GM12874 (cell line): ENCODE measurements around the gene KCNQ1.

Source experiments
- TF ChIP-seq, protein P1 (sequence below): IDR thresholded peaks from 2 replicates; pipeline ENCODE4 v1.5.1; 2011; ENCODE audit warnings: low read depth, mild to moderate bottlenecking, control low read depth, low read length, moderate library complexity; ENCODE audit not compliant: insufficient read depth

Gene KCNQ1

DNA sequence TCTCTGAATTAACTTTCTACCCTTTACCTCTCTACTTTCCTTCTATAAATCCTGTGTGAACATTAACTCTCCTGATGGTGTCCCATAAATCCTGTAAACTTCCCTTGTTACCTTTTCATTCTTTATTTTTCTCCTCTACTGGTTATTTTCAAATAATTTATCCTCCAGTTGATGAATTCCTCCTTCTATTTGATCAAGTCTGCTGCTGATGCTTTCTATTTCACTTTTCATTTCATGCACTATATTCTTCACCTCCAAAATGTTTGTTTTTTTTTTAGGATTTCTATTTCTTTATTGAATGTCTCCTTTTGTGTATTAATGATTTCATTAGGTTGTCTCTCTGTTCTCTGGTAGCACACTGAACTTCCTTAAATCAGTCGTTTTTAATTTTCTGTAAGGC is 186.4 kb downstream of the KCNQ1 start:
- TF ChIP-seq, protein P1, sequence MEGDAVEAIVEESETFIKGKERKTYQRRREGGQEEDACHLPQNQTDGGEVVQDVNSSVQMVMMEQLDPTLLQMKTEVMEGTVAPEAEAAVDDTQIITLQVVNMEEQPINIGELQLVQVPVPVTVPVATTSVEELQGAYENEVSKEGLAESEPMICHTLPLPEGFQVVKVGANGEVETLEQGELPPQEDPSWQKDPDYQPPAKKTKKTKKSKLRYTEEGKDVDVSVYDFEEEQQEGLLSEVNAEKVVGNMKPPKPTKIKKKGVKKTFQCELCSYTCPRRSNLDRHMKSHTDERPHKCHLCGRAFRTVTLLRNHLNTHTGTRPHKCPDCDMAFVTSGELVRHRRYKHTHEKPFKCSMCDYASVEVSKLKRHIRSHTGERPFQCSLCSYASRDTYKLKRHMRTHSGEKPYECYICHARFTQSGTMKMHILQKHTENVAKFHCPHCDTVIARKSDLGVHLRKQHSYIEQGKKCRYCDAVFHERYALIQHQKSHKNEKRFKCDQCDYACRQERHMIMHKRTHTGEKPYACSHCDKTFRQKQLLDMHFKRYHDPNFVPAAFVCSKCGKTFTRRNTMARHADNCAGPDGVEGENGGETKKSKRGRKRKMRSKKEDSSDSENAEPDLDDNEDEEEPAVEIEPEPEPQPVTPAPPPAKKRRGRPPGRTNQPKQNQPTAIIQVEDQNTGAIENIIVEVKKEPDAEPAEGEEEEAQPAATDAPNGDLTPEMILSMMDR = no peak

GRCh38 chr11:2641623-2642022 is 196.8 kb downstream of the KCNQ1 start:
- TF ChIP-seq, protein P1 = no peak

DNA sequence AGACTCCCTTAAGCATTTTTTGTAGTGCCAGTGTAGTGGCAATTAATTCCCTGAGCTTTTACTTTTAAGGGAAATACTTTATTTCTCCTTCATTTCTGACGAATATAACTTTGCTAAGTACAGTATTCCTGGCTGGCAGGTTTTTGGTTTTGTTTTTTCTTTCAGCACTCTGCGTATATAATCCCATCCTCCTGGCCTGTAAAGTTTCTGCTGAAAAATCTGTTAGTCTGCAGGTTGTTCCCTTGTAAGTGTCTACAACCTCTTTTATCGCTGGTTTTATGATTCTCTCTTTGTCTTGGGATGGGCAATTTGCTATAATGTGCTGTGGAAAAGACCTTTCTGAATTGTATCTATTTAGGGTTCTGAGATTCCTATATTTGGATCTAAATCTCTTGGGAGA is 198.9 kb downstream of the KCNQ1 start:
- TF ChIP-seq, protein P1 = no peak

DNA sequence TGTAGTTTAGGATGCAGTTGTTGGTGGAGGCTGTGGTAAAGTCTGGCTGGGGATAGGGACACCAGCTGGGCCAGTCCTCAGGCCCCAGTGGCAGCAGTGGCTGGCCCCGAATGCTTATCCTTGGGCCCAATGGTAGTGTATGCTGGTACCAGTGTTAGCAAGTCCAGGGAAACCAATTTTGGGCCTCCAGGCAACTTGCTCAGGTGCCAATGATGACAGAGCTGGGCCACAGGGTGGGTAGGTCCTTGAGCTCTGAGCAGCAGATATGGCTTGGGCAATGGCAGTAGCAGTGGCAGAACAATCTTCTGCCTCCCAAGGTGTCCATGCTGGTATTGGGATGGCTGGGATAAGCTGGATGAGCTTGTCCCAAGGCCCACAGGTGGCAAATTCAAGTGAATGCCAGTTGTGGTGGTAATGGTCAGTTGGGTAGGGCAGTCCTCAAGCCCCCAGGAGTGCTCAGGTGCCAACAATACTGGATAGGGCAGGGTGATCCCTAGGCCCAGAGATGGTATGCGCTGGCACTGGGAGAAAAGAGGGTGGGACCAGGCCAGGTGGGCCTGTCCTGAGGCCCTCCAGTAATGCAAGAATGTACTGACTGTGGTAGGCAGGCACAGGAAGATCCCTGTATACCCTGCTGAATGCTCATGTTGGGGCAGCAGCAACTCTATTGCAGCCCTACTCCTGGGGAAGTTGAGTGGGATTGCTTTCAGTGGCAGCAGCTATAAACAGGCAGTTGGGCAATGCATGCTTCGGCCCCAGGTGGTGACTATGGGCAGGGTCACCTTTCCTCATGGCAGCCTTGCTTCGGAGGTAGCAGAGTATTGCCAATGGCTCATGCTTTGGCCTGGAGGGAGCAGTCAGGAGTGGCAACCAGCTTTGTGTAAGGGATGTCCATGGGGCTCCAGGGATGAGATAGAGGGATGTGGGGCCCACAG is 200.3 kb downstream of the KCNQ1 start:
- TF ChIP-seq, protein P1 = no peak

DNA sequence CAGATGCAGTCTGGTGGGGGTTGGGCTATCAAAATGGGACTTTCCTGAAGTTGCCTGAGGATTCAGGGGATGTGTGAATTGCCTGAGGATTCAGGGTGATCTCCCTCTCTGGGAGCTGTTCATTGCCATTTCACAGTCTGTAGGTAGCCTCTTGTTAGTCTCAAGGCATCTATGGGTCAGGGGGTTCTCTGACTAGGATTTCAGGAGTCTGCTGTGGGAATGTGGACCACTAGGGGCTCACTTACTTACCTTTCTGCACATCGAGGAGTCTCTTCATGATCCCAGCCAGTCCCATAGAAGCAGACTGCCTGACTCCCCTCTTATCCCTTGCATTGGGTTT is 200.9 kb downstream of the KCNQ1 start:
- TF ChIP-seq, protein P1 = no peak

- TF ChIP-seq, protein P1 = no peak
Measured at GRCh38 chr11:2647167-2647566, 202.4 kb downstream of the KCNQ1 start.

DNA sequence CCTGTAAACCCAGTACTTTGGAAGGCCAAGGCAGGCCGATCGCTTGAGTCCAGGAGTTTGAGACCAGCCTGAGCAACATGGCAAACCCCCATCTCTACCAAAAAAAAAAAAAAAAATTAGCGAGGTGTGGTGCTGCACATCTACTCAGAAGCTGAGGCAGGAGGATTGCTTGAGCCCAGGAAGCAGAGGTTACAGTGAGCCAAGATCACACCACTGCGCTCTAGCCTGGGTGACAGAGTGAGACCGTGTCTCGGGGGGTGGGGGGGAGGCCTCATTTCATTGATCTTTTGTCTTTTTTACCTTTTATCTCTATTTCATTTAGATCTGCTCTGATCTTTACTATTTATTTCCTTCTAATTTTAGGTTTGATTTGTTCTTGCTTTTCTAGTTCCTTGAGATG is 203.1 kb downstream of the KCNQ1 start:
- TF ChIP-seq, protein P1 = no peak
